Suprapubic skin (tissue), 4 donors: ENCODE data around the gene USP31. TPM values are rescaled to one million over a fixed set of nuclear protein-coding genes. Genes with fewer than 3 reads are reported as not detected.

Experiments
- DNase-seq, 2 donors: peaks; one replicate each; pipeline ENCODE4 v3.0.0-alpha.2; 2019; ENCODE audit warnings: low spot score in 2 of 2
- H3K27ac ChIP-seq: fragments of 200-600 bp; sonication (generic); one replicate; pipeline ENCODE4 v1.5.1; 2019
- H3K27me3 ChIP-seq: fragments of 200-600 bp; sonication (generic); one replicate; pipeline ENCODE4 v1.5.1; 2019
- H3K36me3 ChIP-seq: fragments of 200-600 bp; sonication (generic); one replicate; pipeline ENCODE4 v1.5.1; 2019
- H3K4me1 ChIP-seq: fragments of 200-600 bp; sonication (generic); one replicate; pipeline ENCODE4 v1.5.1; 2019
- H3K4me3 ChIP-seq: fragments of 200-600 bp; sonication (generic); one replicate; pipeline ENCODE4 v1.5.1; 2019; ENCODE audit warnings: mild to moderate bottlenecking
- H3K9me3 ChIP-seq: fragments of 200-600 bp; sonication (generic); one replicate; pipeline ENCODE4 v1.5.1; 2019
- CTCF ChIP-seq, 2 donors: fragments of 200-600 bp in 1 of 2; fragments of 450-650 bp in 1 of 2; sonication (generic) in 1 of 2; IDR thresholded peaks; one replicate each; pipeline ENCODE4 v1.5.1; 2016 to 2019; ENCODE audit warnings: antibody characterized with exemption in 2 of 2, mild to moderate bottlenecking in 1 of 2, moderate library complexity in 1 of 2
- EP300 ChIP-seq: sonication (generic); formaldehyde crosslinking; IDR thresholded peaks from one replicate; pipeline ENCODE4 v1.6.1; 2017; ENCODE audit warnings: antibody characterized with exemption
- POLR2A ChIP-seq, 2 donors: fragments of 450-650 bp; IDR thresholded peaks; one replicate each; pipeline ENCODE4 v1.6.1; 2017; ENCODE audit warnings: antibody characterized with exemption in 2 of 2, mild to moderate bottlenecking in 2 of 2, moderate library complexity in 2 of 2
- POLR2AphosphoS5 ChIP-seq, 3 donors: sonication (generic); formaldehyde crosslinking; IDR thresholded peaks; one replicate each; pipeline ENCODE4 v1.6.1; 2017; ENCODE audit warnings: antibody characterized with exemption in 3 of 3
- WGBS: methylation state at CpG from one replicate; pipeline ENCODE4 v1.1.5; 2018; 5-methylcytosine and 5-hydroxymethylcytosine counted together
- total RNA-seq, 4 donors: library from RNA; depleted of rRNA; stranded (reverse); fragments of >200 nt; gene quantifications; one replicate each; pipeline ENCODE4 v1.1.0, GENCODE V29; 2016

The USP31 gene
- total RNA-seq, 4 donors from 2014 or later: 22.0 to 44.7 (median 31.2) TPM

GRCh38 chr16:23029733-23030420 is 119.4 kb downstream of the USP31 start:
- H3K4me1 ChIP-seq: peaks cover 4% of the 10 kb centered on the region
- H3K36me3 ChIP-seq: no peaks in the 10 kb centered on the region
- H3K9me3 ChIP-seq: peaks cover 5% of the 10 kb centered on the region
- peaks cover 23% of the 10 kb centered on the region for H3K27me3 ChIP-seq
- H3K4me3 ChIP-seq: no peak overlapping the region
- peak in 1 of 2 donors; percentile 50 for DNase-seq
- H3K27ac ChIP-seq: no peak overlapping the region
- TF ChIP-seq CTCF (IDR thresholded peaks at IDR 0.05) (no peak), POLR2A (IDR thresholded peaks at IDR 0.05) (no peak), EP300 (no peak), POLR2AphosphoS5 (IDR thresholded peaks at IDR 0.05) (no peak)
- WGBS: 73% methylated on average over 6 of the region's 6 CpGs

GRCh38 chr16:23027386-23027785 is 121.9 kb downstream of the USP31 start:
- 100% methylated on average over 1 of the region's 1 CpG for WGBS
- H3K9me3 ChIP-seq: no peaks in the 10 kb centered on the region
- no peaks in the 10 kb centered on the region for H3K36me3 ChIP-seq
- peaks cover 4% of the 10 kb centered on the region for H3K4me1 ChIP-seq
- DNase-seq: no peak
- peaks cover 21% of the 10 kb centered on the region for H3K27me3 ChIP-seq
- no peak overlapping the region for H3K27ac ChIP-seq
- no peak overlapping the region for H3K4me3 ChIP-seq
- no peak for TF ChIP-seq POLR2A (IDR thresholded peaks at IDR 0.05)
- TF ChIP-seq EP300: no peak
- no peak for TF ChIP-seq CTCF (IDR thresholded peaks at IDR 0.05)
- no peak for TF ChIP-seq POLR2AphosphoS5 (IDR thresholded peaks at IDR 0.05)

- no peak for TF ChIP-seq CTCF (IDR thresholded peaks at IDR 0.05)
- TF ChIP-seq POLR2AphosphoS5 (IDR thresholded peaks at IDR 0.05): no peak
- no peak for TF ChIP-seq EP300
- no peak for TF ChIP-seq POLR2A (IDR thresholded peaks at IDR 0.05)
- no peak for DNase-seq
- no peak overlapping the region for H3K4me3 ChIP-seq
- WGBS: 41% methylated on average over 3 of the region's 3 CpGs
- H3K9me3 ChIP-seq: no peaks in the 10 kb centered on the region
- peaks cover 4% of the 10 kb centered on the region for H3K4me1 ChIP-seq
- no peak overlapping the region for H3K27ac ChIP-seq
- no peaks in the 10 kb centered on the region for H3K36me3 ChIP-seq
- H3K27me3 ChIP-seq: peaks cover 17% of the 10 kb centered on the region
These were observed 122.4 kb downstream of the USP31 start for GRCh38 chr16:23026784-23027362.

GRCh38 chr16:23025692-23026307 is 123.5 kb downstream of the USP31 start:
- Histone ChIP-seq H3K4me3 (no peak overlapping the region), H3K27me3 (peaks cover 8% of the 10 kb centered on the region), H3K4me1 (peaks cover 4% of the 10 kb centered on the region), H3K9me3 (no peaks in the 10 kb centered on the region), H3K27ac (no peak overlapping the region), H3K36me3 (no peaks in the 10 kb centered on the region)
- no peak for DNase-seq
- no peak for TF ChIP-seq EP300
- 43% methylated on average over 4 of the region's 4 CpGs for WGBS

GRCh38 chr16:23024044-23024443 is 125.2 kb downstream of the USP31 start:
- H3K27me3 ChIP-seq: peaks cover 2% of the 10 kb centered on the region
- no peaks in the 10 kb centered on the region for H3K9me3 ChIP-seq
- TF ChIP-seq POLR2AphosphoS5 (IDR thresholded peaks at IDR 0.05): no peak
- TF ChIP-seq CTCF (IDR thresholded peaks at IDR 0.05): no peak
- TF ChIP-seq EP300: no peak
- no peak for TF ChIP-seq POLR2A (IDR thresholded peaks at IDR 0.05)
- no peak overlapping the region for H3K4me3 ChIP-seq
- no peaks in the 10 kb centered on the region for H3K36me3 ChIP-seq
- H3K27ac ChIP-seq: no peak overlapping the region
- DNase-seq: no peak
- peaks cover 4% of the 10 kb centered on the region for H3K4me1 ChIP-seq
- 53% methylated on average over 4 of the region's 4 CpGs for WGBS
